HepG2 (cell line): ENCODE data around the gene SLCO2B1. TPM values are rescaled to one million over a fixed set of nuclear protein-coding genes. Genes with fewer than 3 reads are reported as not detected.

Experiments
- ATF3 ChIP-seq: sonication (generic); formaldehyde crosslinking; IDR thresholded peaks from 2 replicates; pipeline ENCODE4 v1.4.0; 2020; ENCODE audit warnings: missing genetic modification reagents
- ATF5 ChIP-seq: sonication (generic); formaldehyde crosslinking; IDR thresholded peaks from 2 replicates; pipeline ENCODE4 v1.4.0; 2020; ENCODE audit warnings: mild to moderate bottlenecking, low read depth, missing genetic modification reagents
- BRCA1 ChIP-seq: sonication (generic); formaldehyde crosslinking; IDR thresholded peaks from 2 replicates; pipeline ENCODE4 v1.4.0; 2020; ENCODE audit warnings: missing genetic modification reagents
- CBX5 ChIP-seq: sonication (generic); formaldehyde crosslinking; IDR thresholded peaks from 2 replicates; pipeline ENCODE4 v1.4.0; 2020; ENCODE audit warnings: missing genetic modification reagents, borderline replicate concordance
- KDM1A ChIP-seq: IDR thresholded peaks from 2 replicates; pipeline ENCODE4 v1.6.1; 2016; ENCODE audit warnings: missing compliant biosample characterization
- MIER2 ChIP-seq: IDR thresholded peaks from 2 replicates; pipeline ENCODE4 v1.6.1; 2016; ENCODE audit warnings: missing biosample characterization, missing genetic modification reagents
- NCOR1 ChIP-seq: fragments of 200-600 bp; sonication (generic); IDR thresholded peaks from 2 replicates; pipeline ENCODE4 v1.7.0; 2017; ENCODE audit warnings: antibody characterized with exemption, low read length, borderline replicate concordance
- RARG ChIP-seq: sonication (generic); formaldehyde crosslinking; IDR thresholded peaks from 2 replicates; pipeline ENCODE4 v1.4.0; 2020; ENCODE audit warnings: low read depth, mild to moderate bottlenecking, missing genetic modification reagents
- RBM39 ChIP-seq: fragments of 200-400 bp; formaldehyde crosslinking; IDR thresholded peaks from one replicate; pipeline ENCODE4 v1.6.1; 2018; ENCODE audit warnings: antibody characterized with exemption, mild to moderate bottlenecking, low read depth, low read length; ENCODE audit not compliant: poor library complexity, severe bottlenecking
- RELA ChIP-seq: sonication (generic); formaldehyde crosslinking; IDR thresholded peaks from 2 replicates; pipeline ENCODE4 v1.4.0; 2020; ENCODE audit warnings: missing genetic modification reagents
- SATB2 ChIP-seq: sonication (generic); formaldehyde crosslinking; IDR thresholded peaks from 2 replicates; pipeline ENCODE4 v1.5.0; 2020; ENCODE audit warnings: missing genetic modification reagents
- SPEN ChIP-seq: sonication (generic); formaldehyde crosslinking; IDR thresholded peaks from 2 replicates; pipeline ENCODE4 v1.5.1; 2020; ENCODE audit warnings: low read depth, mild to moderate bottlenecking, missing genetic modification reagents
- SRSF1 ChIP-seq: fragments of 200-400 bp; formaldehyde crosslinking; optimal IDR thresholded peaks from 2 replicates; pipeline ENCODE3; 2017; ENCODE audit warnings: mild to moderate bottlenecking, low read depth, low read length, moderate library complexity
- SSRP1 ChIP-seq: IDR thresholded peaks from 2 replicates; pipeline ENCODE4 v1.6.1; 2016; ENCODE audit warnings: control low read depth
- TEF ChIP-seq: sonication (generic); formaldehyde crosslinking; IDR thresholded peaks from 2 replicates; pipeline ENCODE4 v1.5.0; 2020; ENCODE audit warnings: missing genetic modification reagents
- TMF1 ChIP-seq: sonication (generic); formaldehyde crosslinking; IDR thresholded peaks from 2 replicates; pipeline ENCODE4 v1.8.1; 2022; ENCODE audit warnings: low read depth, missing genetic modification reagents
- TP53 ChIP-seq: sonication (generic); formaldehyde crosslinking; conservative IDR thresholded peaks from 2 replicates; pipeline ENCODE4 v1.4.0; 2020; ENCODE audit warnings: missing genetic modification reagents
- ZBTB33 ChIP-seq: sonication (generic); formaldehyde crosslinking; IDR thresholded peaks from 2 replicates; pipeline ENCODE4 v1.4.0; 2020; ENCODE audit warnings: missing genetic modification reagents
- ZC3H4 ChIP-seq: sonication (generic); formaldehyde crosslinking; IDR thresholded peaks from 2 replicates; pipeline ENCODE4 v1.4.0; 2020; ENCODE audit warnings: missing genetic modification reagents, borderline replicate concordance
- ZEB1 ChIP-seq: IDR thresholded peaks from 2 replicates; pipeline ENCODE4 v1.6.1; 2012; ENCODE audit warnings: mild to moderate bottlenecking, low read depth, inconsistent platforms; ENCODE audit not compliant: insufficient replicate concordance
- ZFX ChIP-seq: sonication (generic); formaldehyde crosslinking; IDR thresholded peaks from 2 replicates; pipeline ENCODE4 v1.4.0; 2020; ENCODE audit warnings: mild to moderate bottlenecking, low read depth, missing genetic modification reagents, moderate library complexity
- ZNF12 ChIP-seq: sonication (generic); formaldehyde crosslinking; IDR thresholded peaks from 2 replicates; pipeline ENCODE4 v1.5.0; 2020; ENCODE audit warnings: missing genetic modification reagents
- ZNF501 ChIP-seq: sonication (generic); formaldehyde crosslinking; IDR thresholded peaks from 2 replicates; pipeline ENCODE4 v1.5.1; 2020; ENCODE audit warnings: mild to moderate bottlenecking, moderate library complexity, missing genetic modification reagents
- ZNF572 ChIP-seq: sonication (generic); formaldehyde crosslinking; IDR thresholded peaks from 2 replicates; pipeline ENCODE4 v1.5.1; 2020; ENCODE audit warnings: mild to moderate bottlenecking, missing genetic modification reagents
- ZNF576 ChIP-seq: sonication (generic); formaldehyde crosslinking; IDR thresholded peaks from 2 replicates; pipeline ENCODE4 v1.4.0; 2020; ENCODE audit warnings: mild to moderate bottlenecking, missing genetic modification reagents
- ZNF589 ChIP-seq: sonication (generic); formaldehyde crosslinking; conservative IDR thresholded peaks from 2 replicates; pipeline ENCODE4 v1.8.0; 2022; ENCODE audit warnings: mild to moderate bottlenecking, moderate library complexity, missing genetic modification reagents
- ZNF597 ChIP-seq: sonication (generic); formaldehyde crosslinking; IDR thresholded peaks from 2 replicates; pipeline ENCODE4 v1.5.0; 2020; ENCODE audit warnings: missing genetic modification reagents
- ZNF598 ChIP-seq: sonication (generic); formaldehyde crosslinking; IDR thresholded peaks from 2 replicates; pipeline ENCODE4 v1.5.1; 2020; ENCODE audit warnings: mild to moderate bottlenecking, missing genetic modification reagents, borderline replicate concordance
- ZNF616 ChIP-seq: sonication (generic); formaldehyde crosslinking; IDR thresholded peaks from 2 replicates; pipeline ENCODE4 v1.5.0; 2020; ENCODE audit warnings: low read depth, mild to moderate bottlenecking, missing genetic modification reagents
- polyA plus RNA-seq, 8 experiments: library from polyadenylated mRNA; depleted of rRNA in 3 of 8; stranded (reverse) in 7 of 8; unstranded in 1 of 8; fragments of >200 nt; fragmentation: Illumina TruSeq in 4 of 8; extraction: Trizol in 4 of 8; gene quantifications; 2 replicates each; pipeline versions ENCODE4 v1.2.1 to v1.2.3, GENCODE V29; 2011 to 2016; ENCODE audit warnings: low read depth in 4 of 8, missing spikeins in 1 of 8, mixed read lengths in 1 of 8; ENCODE audit not compliant: insufficient read depth in 1 of 8
- total RNA-seq, 5 experiments: library from RNA; depleted of rRNA; stranded (reverse); fragments of >200 nt; fragmentation: Illumina TruSeq; extraction: Trizol; gene quantifications; 2 replicates each; pipeline ENCODE4 v1.2.3, GENCODE V29; 2016; ENCODE audit warnings: low read depth in 1 of 5

The SLCO2B1 gene
- total and polyA plus RNA-seq, 2 of the 13 experiments (the other 11 are each of a cell fraction or from before 2014, with no cell fraction given): 15.3 to 19.8 TPM

- no peak for TF ChIP-seq NCOR1
- no peak for TF ChIP-seq RBM39
- TF ChIP-seq ZBTB33 (CRISPR knock-in tag): no peak
- TF ChIP-seq ZNF576: no peak
- no peak for TF ChIP-seq KDM1A
- no peak for TF ChIP-seq ZEB1
- TF ChIP-seq ATF3 (CRISPR knock-in tag): peak; percentile 40; the same call in 1 of the 2 replicates
- no peak for TF ChIP-seq ZNF598
- no peak for TF ChIP-seq ZFX (CRISPR knock-in tag)
- TF ChIP-seq MIER2: peak; percentile 99
- peak; percentile 47; the same call in 1 of the 2 replicates for TF ChIP-seq TEF (CRISPR knock-in tag)
- peak; percentile 74 for TF ChIP-seq ZNF12 (CRISPR knock-in tag)
- no peak for TF ChIP-seq RARG
- TF ChIP-seq SATB2 (CRISPR knock-in tag): 0 out of 2 replicates have a peak, but pooled peaks have one; percentile 52
- TF ChIP-seq BRCA1 (CRISPR knock-in tag): no peak
- TF ChIP-seq ZNF597: no peak
- no peak for TF ChIP-seq ATF5 (CRISPR knock-in tag)
- TF ChIP-seq ZNF616: no peak
- no peak for TF ChIP-seq RELA
- TF ChIP-seq ZNF589: no peak
- TF ChIP-seq SPEN: no peak
- TF ChIP-seq CBX5: no peak
- TF ChIP-seq ZNF501 (CRISPR knock-in tag): no peak
- TF ChIP-seq TP53: no peak
- TF ChIP-seq ZC3H4 (CRISPR knock-in tag): no peak
- TF ChIP-seq ZNF572 (CRISPR knock-in tag): no peak
- TF ChIP-seq TMF1 (CRISPR knock-in tag): no peak
- TF ChIP-seq SRSF1: no peak
- no peak for TF ChIP-seq SSRP1
These were observed 82.9 kb downstream of the SLCO2B1 start (continued) for GRCh38 chr11:75233754-75234172.
